Large intestine (tissue), 3 donors: ENCODE measurements around the gene MMP25. TPM values are rescaled to one million over a fixed set of nuclear protein-coding genes. Genes with fewer than 3 reads are reported as not detected.
"Not testable (repeated sequence)": the region's sequence is repeated elsewhere in the genome, so short reads cannot be mapped to it uniquely, and the experiment has no call there.

Experiments used
- DNase-seq, 2 donors: peaks; one replicate each; pipeline versions ENCODE4 v3.0.0 to v3.0.0-alpha.2; 2013
- H3K27ac ChIP-seq: one replicate; pipeline ENCODE4 v1.5.1; 2013; ENCODE audit warnings: low read length
- H3K27me3 ChIP-seq: 2 replicates; pipeline ENCODE4 v1.6.1; 2013; ENCODE audit warnings: low read length; ENCODE audit not compliant: control insufficient read depth, insufficient read depth
- H3K36me3 ChIP-seq: 2 replicates; pipeline ENCODE4 v1.6.1; 2013; ENCODE audit warnings: low read length; ENCODE audit not compliant: control insufficient read depth, insufficient read depth
- H3K4me1 ChIP-seq: one replicate; pipeline ENCODE4 v1.6.1; 2013; ENCODE audit warnings: low read length; ENCODE audit not compliant: control insufficient read depth, insufficient read depth
- H3K4me3 ChIP-seq: one replicate; pipeline ENCODE4 v1.5.1; 2013; ENCODE audit warnings: low read length
- H3K9me3 ChIP-seq: one replicate; pipeline ENCODE4 v1.6.1; 2013; ENCODE audit warnings: mild to moderate bottlenecking, low read depth, low read length, moderate library complexity; ENCODE audit not compliant: control insufficient read depth
- WGBS: methylation state at CpG from one replicate; pipeline ENCODE4 v1.1.5; 2013; ENCODE audit warnings: low lambda C conversion rate; ENCODE audit not compliant: insufficient coverage; 5-methylcytosine and 5-hydroxymethylcytosine counted together
- polyA plus RNA-seq: library from polyadenylated mRNA; unstranded; fragments of 120-200 nt; gene quantifications from one replicate; pipeline ENCODE4 v1.2.1, GENCODE V29; 2013

MMP25 gene
- polyA plus RNA-seq, 1 donor: 4.3 TPM

DNA sequence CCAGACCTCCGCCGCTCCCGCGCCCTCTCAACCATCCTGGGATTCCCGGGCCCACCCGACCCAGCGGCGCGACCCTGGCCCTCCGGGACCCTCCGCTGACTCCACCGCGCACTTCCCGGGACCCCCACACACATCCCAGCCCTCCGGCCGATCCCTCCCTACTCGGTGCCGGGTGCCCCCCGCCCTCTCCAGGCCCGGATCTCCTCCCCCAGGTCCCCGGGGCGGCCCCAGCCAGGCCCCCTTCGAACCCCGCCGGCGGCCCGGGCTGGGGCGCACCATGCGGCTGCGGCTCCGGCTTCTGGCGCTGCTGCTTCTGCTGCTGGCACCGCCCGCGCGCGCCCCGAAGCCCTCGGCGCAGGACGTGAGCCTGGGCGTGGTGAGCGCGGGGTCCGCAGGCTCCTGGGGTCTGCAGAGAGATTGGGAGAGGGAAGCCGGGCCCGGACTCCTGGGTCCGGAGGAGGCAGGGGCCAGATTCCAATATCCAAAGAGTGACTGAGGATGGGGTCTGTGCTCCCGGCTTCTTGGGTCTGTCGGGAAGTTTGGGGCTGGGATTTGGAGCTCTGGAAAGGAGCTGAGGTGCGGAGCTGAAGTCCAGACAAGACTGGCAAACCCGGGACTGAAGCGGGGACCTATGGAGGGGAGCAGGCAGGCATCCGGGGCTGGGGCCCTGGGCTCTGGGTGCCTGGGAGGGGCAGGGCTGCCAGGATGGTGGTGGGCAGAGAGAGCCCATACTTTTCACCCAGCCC is 453 bp downstream of the MMP25 start:
- WGBS: no CpG with 5 or more reads among the region's 54 CpGs
- no peak overlapping the region for H3K4me3 ChIP-seq

DNA sequence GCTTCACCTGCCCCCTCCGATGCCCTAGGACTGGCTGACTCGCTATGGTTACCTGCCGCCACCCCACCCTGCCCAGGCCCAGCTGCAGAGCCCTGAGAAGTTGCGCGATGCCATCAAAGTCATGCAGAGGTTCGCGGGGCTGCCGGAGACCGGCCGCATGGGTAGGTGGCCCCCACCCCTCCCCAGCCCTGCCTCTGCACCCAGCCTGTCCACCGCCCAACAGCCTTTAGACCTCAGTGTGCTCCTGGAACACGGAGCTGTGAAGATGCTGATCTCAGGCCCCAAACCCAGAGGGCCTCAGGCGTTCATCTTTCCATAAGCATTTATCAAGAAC is 993 bp downstream of the MMP25 start:
- Histone ChIP-seq H3K4me1 (peaks cover 9% of the 10 kb centered on the region), H3K27ac (no peak overlapping the region), H3K9me3 (peaks cover 16% of the 10 kb centered on the region), H3K36me3 (no peaks in the 10 kb centered on the region), H3K27me3 (peaks cover 85% of the 10 kb centered on the region), H3K4me3 (no peak overlapping the region)
- DNase-seq: no peak
- no CpG with 5 or more reads among the region's 13 CpGs for WGBS

More for the DNA sequence above, 453 bp downstream of the MMP25 start:
- H3K9me3 ChIP-seq: peaks cover 16% of the 10 kb centered on the region
- H3K36me3 ChIP-seq: no peaks in the 10 kb centered on the region
- no peak overlapping the region for H3K27ac ChIP-seq
- H3K4me1 ChIP-seq: peaks cover 9% of the 10 kb centered on the region
- DNase-seq: no peak
- peaks cover 86% of the 10 kb centered on the region for H3K27me3 ChIP-seq

DNA sequence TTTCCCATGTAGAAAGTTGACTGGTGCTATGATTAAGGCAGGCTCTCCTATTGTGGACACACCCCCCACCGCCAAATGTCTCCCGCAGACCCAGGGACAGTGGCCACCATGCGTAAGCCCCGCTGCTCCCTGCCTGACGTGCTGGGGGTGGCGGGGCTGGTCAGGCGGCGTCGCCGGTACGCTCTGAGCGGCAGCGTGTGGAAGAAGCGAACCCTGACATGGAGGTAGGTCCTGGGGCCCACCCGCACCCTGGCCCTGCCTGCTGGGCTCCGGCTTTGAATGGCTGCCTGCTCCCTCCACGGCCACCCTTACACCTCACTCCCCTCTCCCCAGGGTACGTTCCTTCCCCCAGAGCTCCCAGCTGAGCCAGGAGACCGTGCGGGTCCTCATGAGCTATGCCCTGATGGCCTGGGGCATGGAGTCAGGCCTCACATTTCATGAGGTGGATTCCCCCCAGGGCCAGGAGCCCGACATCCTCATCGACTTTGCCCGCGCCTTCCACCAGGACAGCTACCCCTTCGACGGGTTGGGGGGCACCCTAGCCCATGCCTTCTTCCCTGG is 3.6 kb downstream of the MMP25 start:
- H3K27ac ChIP-seq: no peak overlapping the region
- H3K9me3 ChIP-seq: peaks cover 16% of the 10 kb centered on the region
- WGBS: 100% methylated on average over 3 of the region's 26 CpGs
- peaks cover 59% of the 10 kb centered on the region for H3K27me3 ChIP-seq
- no peak overlapping the region for H3K4me3 ChIP-seq
- H3K36me3 ChIP-seq: no peaks in the 10 kb centered on the region
- peaks cover 9% of the 10 kb centered on the region for H3K4me1 ChIP-seq
- DNase-seq: no peak

GRCh38 chr16:3050487-3050886 is 4.1 kb downstream of the MMP25 start:
- H3K4me1 ChIP-seq: peaks cover 9% of the 10 kb centered on the region

DNA sequence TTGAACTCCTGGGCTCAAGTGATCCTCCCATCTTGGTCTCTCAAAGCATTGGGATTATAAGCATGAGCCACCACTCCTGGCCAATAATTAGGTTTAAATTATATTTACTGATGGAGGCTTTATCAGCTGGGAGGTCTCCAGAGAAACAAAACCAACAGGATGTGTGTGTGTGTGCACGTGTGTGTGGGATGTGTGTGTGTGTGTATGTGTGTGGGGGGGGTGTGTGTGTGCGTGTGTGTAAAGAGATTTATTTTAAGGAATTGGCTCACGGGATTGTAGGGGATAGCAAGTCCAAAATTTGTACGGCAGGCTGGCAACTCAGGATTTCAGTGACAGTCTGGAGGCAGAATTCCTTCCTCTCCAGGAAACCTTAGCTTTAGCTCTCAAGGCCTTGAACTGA is 4.6 kb downstream of the MMP25 start:
- Histone ChIP-seq H3K36me3 (no peaks in the 10 kb centered on the region), H3K27ac (no peak overlapping the region), H3K4me3 (no peak overlapping the region), H3K9me3 (peaks cover 7% of the 10 kb centered on the region), H3K4me1 (peaks cover 5% of the 10 kb centered on the region), H3K27me3 (peaks cover 49% of the 10 kb centered on the region)
- WGBS: no CpG with 5 or more reads among the region's 4 CpGs
- DNase-seq: no peak

More at GRCh38 chr16:3050487-3050886, 4.1 kb downstream of the MMP25 start:
- Histone ChIP-seq H3K4me3 (no peak overlapping the region), H3K27ac (no peak overlapping the region), H3K27me3 (peaks cover 54% of the 10 kb centered on the region), H3K9me3 (peaks cover 12% of the 10 kb centered on the region), H3K36me3 (no peaks in the 10 kb centered on the region)
- 72% methylated on average over 4 of the region's 5 CpGs for WGBS
- DNase-seq: no peak

DNA sequence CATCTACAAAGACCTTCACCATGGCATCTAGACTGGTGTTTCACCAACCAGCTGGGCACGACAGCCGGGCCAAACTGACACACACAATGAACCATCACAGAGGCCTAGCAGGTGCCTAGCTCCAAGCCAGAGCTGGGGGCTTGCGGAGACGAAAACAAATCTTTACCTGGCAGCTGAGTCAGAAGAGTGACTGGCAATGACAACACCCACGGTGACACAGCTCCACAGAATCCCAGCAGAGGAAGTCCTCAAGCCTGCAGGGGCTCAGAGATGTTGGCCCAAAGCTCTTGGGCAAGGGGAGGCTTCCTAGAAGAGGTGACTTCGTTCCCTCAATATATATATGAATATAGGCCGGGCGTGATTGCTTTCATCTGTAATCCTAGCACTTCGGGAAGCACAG is 5.1 kb downstream of the MMP25 start:
- no CpG with 5 or more reads among the region's 9 CpGs for WGBS
- Histone ChIP-seq H3K27me3 (peaks cover 44% of the 10 kb centered on the region), H3K4me1 (peaks cover 2% of the 10 kb centered on the region), H3K36me3 (no peaks in the 10 kb centered on the region), H3K9me3 (peaks cover 4% of the 10 kb centered on the region), H3K27ac (no peak overlapping the region), H3K4me3 (no peak overlapping the region)
- DNase-seq: no peak

DNA sequence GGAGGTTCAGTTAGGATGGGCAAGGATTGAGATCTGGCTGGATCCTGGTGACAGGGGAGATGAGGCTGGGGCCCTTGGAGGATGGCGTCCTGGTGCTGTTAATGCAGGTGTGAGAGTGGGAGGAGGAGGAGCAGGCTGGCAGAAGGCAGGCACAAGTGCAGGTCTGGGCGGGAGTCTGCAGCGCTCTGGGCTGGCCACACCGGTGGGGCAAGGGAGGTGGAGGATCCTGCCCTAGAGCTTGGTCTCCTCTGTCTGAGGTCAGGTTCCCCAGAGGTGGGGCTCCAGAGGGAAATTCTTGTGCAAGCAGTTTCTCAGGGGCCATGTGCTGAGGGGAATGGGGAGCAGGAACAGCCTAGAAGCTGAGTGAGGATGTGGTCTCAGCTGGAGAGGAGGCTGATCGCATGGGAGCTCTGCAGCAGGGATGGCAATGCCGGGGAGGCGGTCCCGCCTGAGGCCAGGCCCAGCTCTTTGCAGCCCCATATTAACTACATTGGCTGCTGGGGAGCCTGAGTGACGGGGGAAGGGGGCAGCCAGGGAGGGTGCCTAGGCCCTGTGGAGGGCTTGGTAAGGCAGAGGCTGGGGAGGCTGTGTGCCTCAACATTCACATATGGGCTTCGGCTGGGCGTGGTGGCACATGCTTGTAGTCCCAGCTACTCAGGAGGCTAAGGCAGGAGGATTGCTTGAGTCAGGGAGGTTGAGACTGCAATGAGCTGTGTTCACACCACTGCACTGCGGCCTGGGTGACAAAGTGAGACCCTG is 6.4 kb downstream of the MMP25 start:
- H3K27me3 ChIP-seq: peaks cover 31% of the 10 kb centered on the region
- H3K27ac ChIP-seq, H3K9me3 ChIP-seq, H3K4me3 ChIP-seq, H3K4me1 ChIP-seq, DNase-seq, H3K36me3 ChIP-seq: not testable (repeated sequence)
- WGBS: no CpG with 5 or more reads among the region's 12 CpGs

DNA sequence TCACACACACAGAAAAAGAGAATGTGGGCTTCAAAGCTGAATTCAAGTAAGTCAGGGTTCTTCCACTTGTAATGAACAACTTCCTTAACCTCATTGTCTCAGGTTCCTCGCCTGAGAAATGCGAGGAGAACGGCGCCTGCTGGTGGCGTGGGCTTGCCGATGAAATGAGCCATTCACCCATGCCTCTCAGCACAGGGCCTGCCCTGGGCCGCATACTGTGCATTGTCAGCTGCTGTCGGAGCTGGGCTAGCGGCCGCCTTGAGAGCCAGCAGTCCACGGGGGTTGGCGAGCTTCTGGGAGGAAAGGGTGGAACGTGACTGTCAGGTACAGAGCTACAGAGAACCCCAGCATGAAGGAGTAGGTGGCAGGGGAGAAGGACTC is 7.0 kb downstream of the MMP25 start:
- H3K27ac ChIP-seq, H3K36me3 ChIP-seq, H3K4me3 ChIP-seq, H3K4me1 ChIP-seq, DNase-seq, H3K9me3 ChIP-seq: not testable (repeated sequence)
- WGBS: no CpG with 5 or more reads among the region's 13 CpGs
- peaks cover 25% of the 10 kb centered on the region for H3K27me3 ChIP-seq

GRCh38 chr16:3054965-3055733 is 8.8 kb downstream of the MMP25 start:
- H3K36me3 ChIP-seq: no peaks in the 10 kb centered on the region
- no peak overlapping the region for H3K4me3 ChIP-seq
- no peaks in the 10 kb centered on the region for H3K9me3 ChIP-seq
- H3K27me3 ChIP-seq: peaks cover 7% of the 10 kb centered on the region
- no peak overlapping the region for H3K27ac ChIP-seq
- peaks cover 7% of the 10 kb centered on the region for H3K4me1 ChIP-seq
- DNase-seq: no peak
- no CpG with 5 or more reads among the region's 17 CpGs for WGBS

DNA sequence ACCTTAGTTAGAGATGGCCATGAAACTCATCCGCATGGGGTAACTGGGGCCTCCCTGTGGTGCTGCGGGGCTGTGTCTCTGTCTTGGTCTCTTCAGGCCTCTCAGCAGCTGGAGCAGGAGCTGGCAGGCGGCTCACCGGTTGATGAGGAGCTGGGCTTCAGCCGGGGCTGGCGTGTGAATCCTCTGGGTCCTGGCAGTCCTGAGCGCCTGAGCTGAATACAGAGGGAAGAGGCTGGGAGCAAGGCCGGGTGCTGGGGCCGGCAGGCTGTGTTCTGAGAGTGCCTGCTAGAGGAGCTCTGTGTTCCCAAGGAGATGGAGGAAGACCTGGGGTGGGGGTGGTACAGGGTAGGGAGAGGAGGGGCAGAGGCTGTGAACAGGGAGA is 9.4 kb downstream of the MMP25 start:
- not testable (repeated sequence) for H3K4me1 ChIP-seq, DNase-seq, H3K27ac ChIP-seq

More for the DNA sequence above, 9.4 kb downstream of the MMP25 start:
- H3K9me3 ChIP-seq, H3K27me3 ChIP-seq, H3K4me3 ChIP-seq, H3K36me3 ChIP-seq: not testable (repeated sequence)
- WGBS: no CpG with 5 or more reads among the region's 9 CpGs
